Activated CD4-positive, alpha-beta memory T cell treated with anti-CD3 and anti-CD28 coated beads for 36 hours (primary cell): Measurements from ENCODE around the gene STON2. TPM values are rescaled to one million over a fixed set of nuclear protein-coding genes. Genes with fewer than 3 reads are reported as not detected.

Experiments used
- CTCF ChIA-PET: fragments of 350-600 bp; sonication (Branson Sonifier 250); formaldehyde crosslinking; loops from one replicate; lab custom pipeline; 2021; ENCODE audit warnings: antibody characterized with exemption, inconsistent platforms; lab: Charles Lee
- POLR2A ChIA-PET: fragments of 350-600 bp; sonication (Branson Sonifier 250); formaldehyde crosslinking; loops from one replicate; lab custom pipeline; 2021; ENCODE audit warnings: antibody characterized with exemption; lab: Charles Lee
- DNase-seq: peaks from one replicate; pipeline ENCODE4 v3.0.0-alpha.2; 2020
- H3K27ac Mint-ChIP-seq: one replicate; pipeline ENCODE4 v1.8.0; 2021; ENCODE audit warnings: mixed read lengths
- H3K27me3 Mint-ChIP-seq: one replicate; pipeline ENCODE4 v1.8.0; 2021; ENCODE audit warnings: mixed read lengths
- H3K36me3 Mint-ChIP-seq: one replicate; pipeline ENCODE4 v1.8.0; 2021; ENCODE audit warnings: mixed read lengths
- H3K4me1 Mint-ChIP-seq: one replicate; pipeline ENCODE4 v1.8.0; 2021; ENCODE audit warnings: low read depth, mixed read lengths
- H3K4me3 Mint-ChIP-seq: one replicate; pipeline ENCODE4 v1.8.0; 2021; ENCODE audit warnings: mild to moderate bottlenecking, mixed read lengths
- H3K9me3 Mint-ChIP-seq: one replicate; pipeline ENCODE4 v1.8.0; 2021; ENCODE audit warnings: mixed read lengths
- intact Hi-C: fragments of 100-400 bp; cut with micrococcal nuclease; formaldehyde crosslinking; loops from one replicate; pipeline ENCODE4 v1.15.1; 2023
- total RNA-seq, 2 experiments: library from RNA; stranded (reverse); gene quantifications; one replicate each; pipeline ENCODE4 v1.2.3, GENCODE V29; 2021

Gene STON2
- total RNA-seq, 2 experiments from 2014 or later, result 0.12 to 0.34 TPM

DNA sequence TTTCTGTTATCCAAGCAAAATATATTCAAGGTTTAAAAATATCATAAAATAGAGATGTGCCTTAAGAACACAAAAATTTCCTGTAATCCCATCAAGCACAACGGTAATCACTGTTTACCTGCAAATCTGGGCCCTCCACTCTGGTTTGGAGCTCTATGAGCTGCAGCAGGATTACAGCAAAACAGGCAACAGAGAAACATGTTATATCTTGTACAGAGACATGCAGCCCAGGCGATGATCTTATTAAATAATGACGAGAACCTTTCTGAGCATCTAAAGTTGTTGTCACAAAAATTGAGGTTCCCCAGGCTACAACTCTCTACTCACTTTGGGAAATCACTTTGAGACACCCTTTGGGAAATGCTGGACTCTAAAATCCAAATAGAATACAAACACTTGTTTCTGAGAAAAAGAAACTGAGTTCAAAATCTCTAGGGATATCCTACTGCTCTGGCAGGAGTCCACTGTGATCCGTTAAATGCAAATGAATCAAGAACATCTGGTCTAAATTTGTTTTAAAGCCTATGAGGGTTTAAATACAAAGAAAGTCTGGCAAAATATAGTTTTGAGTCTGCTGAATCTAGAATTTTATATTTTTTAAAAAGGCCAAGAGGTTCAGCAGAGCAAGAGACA lies 36.3 kb downstream of the STON2 start:
- CTCF ChIA-PET, result interaction anchor here (0.7 kb wide), 1 partner anchor 14 kb away, joined by 3 read pairs; no protein-coding TSS in a partner anchor

DNA sequence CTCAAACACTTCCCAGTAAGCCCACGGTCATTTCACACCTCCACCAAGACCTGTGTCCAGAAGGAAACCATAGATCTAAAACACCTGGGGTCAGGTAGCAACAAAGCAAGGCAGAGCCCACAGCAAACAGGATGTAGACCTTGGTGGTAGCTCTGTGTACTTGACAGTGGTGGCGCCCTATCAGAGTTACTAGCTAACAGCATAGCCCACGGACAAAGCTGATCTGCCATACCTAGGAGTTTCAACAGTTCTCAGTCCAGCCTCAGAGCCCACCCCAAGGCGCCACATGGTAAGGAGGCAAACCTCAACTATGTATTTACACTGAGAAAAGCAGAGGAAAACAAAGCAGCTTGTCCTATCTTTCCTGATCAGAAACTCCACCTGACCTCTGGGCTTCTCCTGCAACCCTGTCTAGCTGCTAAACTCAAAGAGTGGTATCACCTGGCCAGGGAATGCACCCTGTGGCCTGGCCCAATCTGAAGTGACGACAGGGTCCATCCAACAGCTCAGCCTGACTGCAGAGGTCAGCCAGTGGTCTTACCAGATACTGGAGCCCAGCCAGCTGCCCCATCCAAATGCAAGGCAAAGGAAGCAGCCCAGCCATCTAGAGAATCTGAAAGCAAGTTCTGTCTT lies 46.3 kb downstream of the STON2 start:
- ChIA-PET CTCF (interaction anchor here (1.2 kb wide), 1 partner anchor 20 kb away, joined by 3 read pairs; no protein-coding TSS in a partner anchor), POLR2A (no interaction called here)
- DNase-seq, result no peak
- Mint-ChIP-seq H3K36me3 (peaks cover 3% of the 10 kb centered on the region), H3K9me3 (peaks cover 8% of the 10 kb centered on the region), H3K4me1 (no peaks in the 10 kb centered on the region), H3K27ac (no peak overlapping the region), H3K27me3 (peaks cover under 1% of the 10 kb centered on the region), H3K4me3 (no peak overlapping the region)
- intact Hi-C loops, result no loop called here

More for the DNA sequence above, 36.3 kb downstream of the STON2 start:
- peaks cover 2% of the 10 kb centered on the region for H3K27me3 Mint-ChIP-seq
- POLR2A ChIA-PET, result no interaction called here
- no peak overlapping the region for H3K27ac Mint-ChIP-seq
- intact Hi-C loops, result no loop called here
- no peaks in the 10 kb centered on the region for H3K4me1 Mint-ChIP-seq
- DNase-seq, result no peak
- H3K36me3 Mint-ChIP-seq, result no peaks in the 10 kb centered on the region
- no peaks in the 10 kb centered on the region for H3K9me3 Mint-ChIP-seq
- H3K4me3 Mint-ChIP-seq, result no peak overlapping the region

DNA sequence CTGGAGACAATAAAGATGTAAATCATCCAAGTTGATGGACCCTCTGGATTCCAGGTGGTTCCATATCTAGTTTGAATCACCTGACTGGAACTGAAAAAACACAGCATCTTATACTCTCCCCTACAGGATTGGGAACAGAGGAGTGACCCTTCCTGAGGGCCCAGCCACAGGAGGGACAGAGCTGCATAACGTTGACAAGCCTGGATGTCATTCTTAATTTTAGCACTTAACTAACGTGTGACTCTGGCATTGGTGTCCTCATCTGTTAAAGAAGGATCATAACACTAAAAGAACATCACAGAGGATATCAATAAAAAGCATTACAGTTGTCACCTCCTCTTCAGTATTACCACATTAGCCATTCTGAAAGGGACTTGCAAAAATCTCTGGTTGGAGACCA lies 47.7 kb downstream of the STON2 start:
- no peak for DNase-seq
- peaks cover 3% of the 10 kb centered on the region for H3K36me3 Mint-ChIP-seq
- H3K4me1 Mint-ChIP-seq, result no peaks in the 10 kb centered on the region
- no peak overlapping the region for H3K27ac Mint-ChIP-seq
- H3K4me3 Mint-ChIP-seq, result no peak overlapping the region
- intact Hi-C loops, result no loop called here
- H3K27me3 Mint-ChIP-seq, result no peaks in the 10 kb centered on the region
- peaks cover 8% of the 10 kb centered on the region for H3K9me3 Mint-ChIP-seq
- ChIA-PET POLR2A (no interaction called here), CTCF (interaction anchor here (0.8 kb wide), 1 partner anchor 82 kb away, joined by 3 read pairs; no protein-coding TSS in a partner anchor)

- ChIA-PET POLR2A (no interaction called here), CTCF (no interaction called here)
- Mint-ChIP-seq H3K4me1 (no peaks in the 10 kb centered on the region), H3K27ac (no peak overlapping the region), H3K4me3 (no peak overlapping the region), H3K27me3 (peaks cover 6% of the 10 kb centered on the region), H3K36me3 (peaks cover 3% of the 10 kb centered on the region), H3K9me3 (peaks cover 8% of the 10 kb centered on the region)
- no peak for DNase-seq
- intact Hi-C loops, result no loop called here
Observed at GRCh38 chr14:81351205-81351604, 48.9 kb downstream of the STON2 start.

DNA sequence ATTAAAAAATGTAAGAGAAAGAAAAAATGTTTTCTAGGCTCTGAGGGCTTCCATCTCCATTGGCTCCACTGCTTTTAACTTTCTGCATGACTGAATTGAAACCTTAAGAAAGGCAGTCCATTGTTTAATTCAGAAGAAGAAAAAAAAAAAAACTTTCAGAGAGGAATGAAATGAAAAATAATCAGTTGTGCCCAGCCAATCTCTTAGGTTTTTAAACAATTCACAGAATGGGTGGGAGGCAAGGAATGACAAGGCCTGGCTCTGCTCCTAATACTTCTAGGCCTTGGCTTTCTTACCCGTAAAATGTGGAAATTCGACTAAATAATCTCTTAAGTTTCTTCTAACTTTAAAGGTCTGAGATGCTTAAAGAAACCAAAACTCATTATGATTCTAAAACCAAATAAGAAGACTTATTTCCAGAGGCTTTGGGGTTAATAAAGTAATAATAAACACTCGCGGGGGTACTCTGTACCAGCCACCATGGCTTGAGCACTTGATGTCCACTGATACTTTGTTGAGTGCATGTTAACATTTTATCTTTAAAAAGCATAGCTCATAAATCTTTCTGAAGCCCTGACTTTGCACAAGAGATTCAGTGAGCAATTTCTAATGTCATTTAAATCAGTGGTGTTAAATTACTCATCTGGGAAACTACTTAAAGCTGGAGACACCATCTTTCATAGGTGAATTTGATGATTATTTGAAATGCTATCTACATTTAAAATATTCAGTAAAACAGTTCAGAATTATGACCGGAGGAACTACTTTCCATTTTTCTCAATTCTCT lies 49.6 kb downstream of the STON2 start:
- intact Hi-C loops, result no loop called here
- ChIA-PET CTCF (no interaction called here), POLR2A (no interaction called here)
- H3K36me3 Mint-ChIP-seq, result peaks cover 3% of the 10 kb centered on the region
- no peaks in the 10 kb centered on the region for H3K4me1 Mint-ChIP-seq
- no peak overlapping the region for H3K27ac Mint-ChIP-seq
- no peak overlapping the region for H3K4me3 Mint-ChIP-seq
- H3K9me3 Mint-ChIP-seq, result peaks cover 8% of the 10 kb centered on the region
- DNase-seq, result no peak
- peaks cover 9% of the 10 kb centered on the region for H3K27me3 Mint-ChIP-seq

GRCh38 chr14:81348061-81348460 lies 52.1 kb downstream of the STON2 start:
- no peak overlapping the region for H3K27ac Mint-ChIP-seq
- intact Hi-C loops, result no loop called here
- peaks cover 12% of the 10 kb centered on the region for H3K27me3 Mint-ChIP-seq
- ChIA-PET CTCF (no interaction called here), POLR2A (no interaction called here)
- H3K4me1 Mint-ChIP-seq, result no peaks in the 10 kb centered on the region
- no peaks in the 10 kb centered on the region for H3K9me3 Mint-ChIP-seq
- no peak for DNase-seq
- H3K4me3 Mint-ChIP-seq, result no peak overlapping the region
- no peaks in the 10 kb centered on the region for H3K36me3 Mint-ChIP-seq

DNA sequence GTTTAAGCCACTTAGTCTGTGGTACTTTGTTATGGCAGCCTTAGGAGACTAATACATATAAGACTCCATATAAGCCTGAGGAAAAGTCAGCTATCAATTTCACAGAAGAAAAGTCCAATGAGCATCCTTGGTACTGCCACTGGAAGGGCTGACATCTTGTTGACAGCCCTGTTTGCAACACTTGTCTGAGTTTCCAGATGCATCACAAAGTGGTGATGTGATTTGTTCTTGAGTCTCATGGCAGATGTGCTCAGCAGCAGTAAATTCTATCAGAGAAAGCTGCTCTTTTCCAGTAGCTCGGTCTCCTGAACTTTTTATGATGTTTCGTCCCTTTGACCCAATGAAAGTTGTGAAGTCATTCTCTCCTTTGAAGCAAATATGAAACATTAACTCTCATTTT lies 54.3 kb downstream of the STON2 start:
- ChIA-PET POLR2A (no interaction called here), CTCF (no interaction called here)
- no peak overlapping the region for H3K4me3 Mint-ChIP-seq
- no peak overlapping the region for H3K27ac Mint-ChIP-seq
- no peaks in the 10 kb centered on the region for H3K36me3 Mint-ChIP-seq
- intact Hi-C loops, result no loop called here
- no peaks in the 10 kb centered on the region for H3K4me1 Mint-ChIP-seq
- no peak for DNase-seq
- peaks cover 17% of the 10 kb centered on the region for H3K27me3 Mint-ChIP-seq
- no peaks in the 10 kb centered on the region for H3K9me3 Mint-ChIP-seq

GRCh38 chr14:81344481-81345160 lies 55.5 kb downstream of the STON2 start:
- Mint-ChIP-seq H3K4me1 (no peaks in the 10 kb centered on the region), H3K4me3 (no peak overlapping the region), H3K36me3 (no peaks in the 10 kb centered on the region), H3K27ac (no peak overlapping the region), H3K27me3 (peaks cover 17% of the 10 kb centered on the region), H3K9me3 (no peaks in the 10 kb centered on the region)
- intact Hi-C loops, result no loop called here
- CTCF ChIA-PET, result no interaction called here
- DNase-seq, result no peak
- POLR2A ChIA-PET, result no interaction called here

DNA sequence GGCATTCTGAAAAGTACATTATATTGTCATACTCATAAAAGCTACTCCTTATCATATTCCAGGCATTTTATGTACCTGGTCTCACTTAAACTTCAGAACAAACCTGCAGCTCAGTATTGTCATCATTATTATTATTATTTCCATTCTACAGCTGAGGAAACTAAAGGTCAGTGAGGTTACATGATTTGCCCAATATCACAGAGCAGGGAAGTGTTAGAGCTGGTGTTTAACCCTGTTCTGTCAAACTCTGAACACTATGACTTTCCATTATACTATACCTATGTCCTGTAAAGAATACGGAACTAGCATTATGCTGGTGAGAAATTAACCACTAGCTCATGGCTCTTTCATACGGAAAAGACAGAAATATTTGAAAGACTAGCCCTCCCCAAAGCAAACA lies 56.4 kb downstream of the STON2 start:
- Mint-ChIP-seq H3K4me3 (no peak overlapping the region), H3K4me1 (no peaks in the 10 kb centered on the region), H3K27ac (no peak overlapping the region), H3K36me3 (no peaks in the 10 kb centered on the region), H3K9me3 (no peaks in the 10 kb centered on the region), H3K27me3 (peaks cover 17% of the 10 kb centered on the region)
- ChIA-PET POLR2A (no interaction called here), CTCF (no interaction called here)
- DNase-seq, result no peak
- intact Hi-C loops, result no loop called here

DNA sequence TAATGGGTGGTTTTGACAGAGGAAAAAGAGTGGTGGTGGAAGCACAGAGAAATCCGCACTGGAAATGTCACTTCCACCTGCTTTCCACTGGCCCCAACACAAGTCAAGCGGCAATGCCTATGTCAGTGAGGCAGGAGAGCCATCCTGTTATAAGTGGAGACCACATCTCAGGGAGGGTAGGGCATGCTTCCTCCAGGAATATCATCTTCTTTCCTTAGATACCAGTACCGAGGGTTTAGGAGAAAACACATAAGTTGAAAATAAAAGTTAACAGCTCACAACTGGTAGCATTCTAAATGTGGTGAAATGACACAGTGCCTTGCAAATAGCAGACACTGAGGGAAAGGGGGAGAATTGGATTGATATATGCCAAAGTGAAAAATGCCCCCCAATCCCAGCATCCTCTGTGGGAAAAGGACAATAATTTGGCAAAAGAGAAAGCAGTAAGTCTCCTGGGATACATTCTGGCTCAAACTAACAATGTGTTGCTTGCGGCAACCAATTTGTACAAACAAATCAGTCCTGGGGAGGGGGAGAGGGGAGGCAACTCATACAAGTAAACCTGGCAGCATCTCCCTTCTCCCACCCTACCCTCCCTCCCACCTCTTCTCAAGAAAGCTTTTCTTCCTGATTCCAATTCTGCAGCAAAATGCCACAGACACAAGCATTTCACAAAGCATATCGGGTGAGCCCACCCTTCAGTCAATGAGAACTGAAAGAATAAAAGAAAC lies 57.1 kb downstream of the STON2 start:
- H3K9me3 Mint-ChIP-seq, result no peaks in the 10 kb centered on the region
- intact Hi-C loops, result no loop called here
- CTCF ChIA-PET, result no interaction called here
- H3K4me3 Mint-ChIP-seq, result no peak overlapping the region
- H3K36me3 Mint-ChIP-seq, result no peaks in the 10 kb centered on the region
- no peaks in the 10 kb centered on the region for H3K4me1 Mint-ChIP-seq
- peaks cover 17% of the 10 kb centered on the region for H3K27me3 Mint-ChIP-seq
- DNase-seq, result no peak
- no peak overlapping the region for H3K27ac Mint-ChIP-seq
- POLR2A ChIA-PET, result no interaction called here

GRCh38 chr14:81341781-81342180 lies 58.3 kb downstream of the STON2 start:
- CTCF ChIA-PET, result interaction anchor here (1.2 kb wide), 1 partner anchor 123 kb away, joined by 3 read pairs; no protein-coding TSS in a partner anchor
- no peaks in the 10 kb centered on the region for H3K36me3 Mint-ChIP-seq
- no peaks in the 10 kb centered on the region for H3K9me3 Mint-ChIP-seq
- POLR2A ChIA-PET, result no interaction called here
- intact Hi-C loops, result no loop called here
- no peak overlapping the region for H3K4me3 Mint-ChIP-seq
- no peaks in the 10 kb centered on the region for H3K4me1 Mint-ChIP-seq
- no peak for DNase-seq
- peaks cover 13% of the 10 kb centered on the region for H3K27me3 Mint-ChIP-seq
- no peak overlapping the region for H3K27ac Mint-ChIP-seq
